Heart left ventricle (tissue), 13 donors: Measurements from ENCODE around the gene LPA.

Experiments
- CTCF ChIP-seq, 12 donors: fragments of 200-600 bp; sonication (generic) in 4 of 12; IDR thresholded peaks; one replicate each; pipeline versions ENCODE4 v1.5.0 to v1.8.0; 2018 to 2022; ENCODE audit warnings: antibody characterized with exemption in 12 of 12, mild to moderate bottlenecking in 5 of 12
- POLR2A ChIP-seq, 2 donors: fragments of 450-650 bp; IDR thresholded peaks; one replicate each; pipeline ENCODE4 v1.6.1; 2017; ENCODE audit warnings: antibody characterized with exemption in 2 of 2, mild to moderate bottlenecking in 2 of 2, moderate library complexity in 2 of 2
- donor health status: ischemic (EF 13 %, LVEDD 7.1; RV severe dilation, severe dysfunction).
- donor health status: DM: no; HTN: yes; CAD: no.
- donor health status: DM: no; HTN: no; CAD: no.
- donor health status: ischemic (EF 25% LVEDD 6.9; RV normal size, moderate dysfunction).
- donor health status: ischemic (EF 25% LVEDD 5.7; RV mildly dilated, moderate dysfunction).
- donor health status: ischemic (EF 35%, LVEDD 5.7; RV mildly dilated, moderate dysfunction).
- donor health status: nonischemic (EF 11% LVEDD 7.7; RV severe dilation, severe dysfunction).
- donor health status: DM: yes; HTN: yes; CAD: no.
- donor health status: PGD.
- donor health status: ischemic (EF 29% LVEDD 5.4; RV normal size, mild dysfunction).
- donor health status: nonischemic (EF 23%, LVEDD 6.1; RV moderate dilation, normal function).

GRCh38 chr6:160690458-160690857 is 26.4 kb upstream of the LPA start:
- TF ChIP-seq CTCF (IDR thresholded peaks at IDR 0.05) (no peak), POLR2A (IDR thresholded peaks at IDR 0.05) (no peak)
